Transverse colon (tissue), 4 donors: ENCODE measurements around the gene HSPBP1.

Experiments
- EP300 ChIP-seq: sonication (generic); formaldehyde crosslinking; IDR thresholded peaks from one replicate; pipeline ENCODE4 v1.6.1; 2017; ENCODE audit warnings: antibody characterized with exemption, low read depth
- POLR2A ChIP-seq: fragments of 450-650 bp; IDR thresholded peaks from one replicate; pipeline ENCODE4 v1.6.1; 2016; ENCODE audit warnings: antibody characterized with exemption, mild to moderate bottlenecking, moderate library complexity
- POLR2AphosphoS5 ChIP-seq, 3 donors: sonication (generic); formaldehyde crosslinking; IDR thresholded peaks; one replicate each; pipeline ENCODE4 v1.6.1; 2016; ENCODE audit warnings: antibody characterized with exemption in 3 of 3
- TF ChIP-seq, protein P1 (sequence below), 5 experiments: fragments of 200-600 bp in 3 of 5; fragments of 450-650 bp in 2 of 5; sonication (generic) in 3 of 5; IDR thresholded peaks; 1 replicate in 2 of 5; 2 replicates in 3 of 5; pipeline ENCODE4 v1.5.1; 2016 to 2017; ENCODE audit warnings: antibody characterized with exemption in 5 of 5, inconsistent platforms in 3 of 5, mild to moderate bottlenecking in 2 of 5, moderate library complexity in 1 of 5

- TF ChIP-seq, protein P1, sequence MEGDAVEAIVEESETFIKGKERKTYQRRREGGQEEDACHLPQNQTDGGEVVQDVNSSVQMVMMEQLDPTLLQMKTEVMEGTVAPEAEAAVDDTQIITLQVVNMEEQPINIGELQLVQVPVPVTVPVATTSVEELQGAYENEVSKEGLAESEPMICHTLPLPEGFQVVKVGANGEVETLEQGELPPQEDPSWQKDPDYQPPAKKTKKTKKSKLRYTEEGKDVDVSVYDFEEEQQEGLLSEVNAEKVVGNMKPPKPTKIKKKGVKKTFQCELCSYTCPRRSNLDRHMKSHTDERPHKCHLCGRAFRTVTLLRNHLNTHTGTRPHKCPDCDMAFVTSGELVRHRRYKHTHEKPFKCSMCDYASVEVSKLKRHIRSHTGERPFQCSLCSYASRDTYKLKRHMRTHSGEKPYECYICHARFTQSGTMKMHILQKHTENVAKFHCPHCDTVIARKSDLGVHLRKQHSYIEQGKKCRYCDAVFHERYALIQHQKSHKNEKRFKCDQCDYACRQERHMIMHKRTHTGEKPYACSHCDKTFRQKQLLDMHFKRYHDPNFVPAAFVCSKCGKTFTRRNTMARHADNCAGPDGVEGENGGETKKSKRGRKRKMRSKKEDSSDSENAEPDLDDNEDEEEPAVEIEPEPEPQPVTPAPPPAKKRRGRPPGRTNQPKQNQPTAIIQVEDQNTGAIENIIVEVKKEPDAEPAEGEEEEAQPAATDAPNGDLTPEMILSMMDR (IDR thresholded peaks at IDR 0.05) = no peak
- TF ChIP-seq EP300 = no peak
- TF ChIP-seq POLR2A = no peak
- TF ChIP-seq POLR2AphosphoS5 (IDR thresholded peaks at IDR 0.05) = no peak
These were observed 14.1 kb downstream of the HSPBP1 start for GRCh38 chr19:55265723-55266386.
